OCI-LY1 (cell line): ENCODE measurements around the gene ZBTB14.

Source experiments
- EZH2 ChIP-seq: fragments of 200-600 bp; sonication (generic), shearing (Covaris generic); IDR thresholded peaks from 2 replicates; pipeline ENCODE4 v1.8.0; 2017; ENCODE audit warnings: borderline replicate concordance, mixed run types, mild to moderate bottlenecking, antibody characterized with exemption, low read length, moderate library complexity, mixed read lengths
- TF ChIP-seq, protein P1 (sequence below): fragments of 200-600 bp; sonication (generic), shearing (Covaris generic); IDR thresholded peaks from 2 replicates; pipeline ENCODE4 v1.5.1; 2017; ENCODE audit warnings: mild to moderate bottlenecking, antibody characterized with exemption, low read length, moderate library complexity, mixed read lengths

DNA sequence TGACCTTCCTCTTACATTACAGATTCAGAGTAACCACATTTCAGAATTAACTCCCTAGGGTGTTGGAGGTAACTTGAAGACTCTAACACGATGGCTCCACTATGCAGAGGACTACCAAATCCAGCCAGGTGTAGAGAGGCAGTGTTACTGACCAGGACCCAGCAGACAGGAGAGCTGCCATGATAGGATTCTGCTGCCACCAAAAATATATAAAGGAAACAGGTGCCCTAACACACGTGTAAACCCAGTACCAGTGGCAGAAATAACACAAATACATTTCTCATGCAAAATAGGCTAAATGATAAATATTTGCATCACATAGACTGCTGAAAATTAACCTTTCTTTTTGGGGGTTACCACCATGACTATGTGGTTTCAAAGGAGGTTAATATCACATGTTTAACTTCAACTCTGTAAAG is 7.0 kb downstream of the ZBTB14 start:
- TF ChIP-seq, protein P1, sequence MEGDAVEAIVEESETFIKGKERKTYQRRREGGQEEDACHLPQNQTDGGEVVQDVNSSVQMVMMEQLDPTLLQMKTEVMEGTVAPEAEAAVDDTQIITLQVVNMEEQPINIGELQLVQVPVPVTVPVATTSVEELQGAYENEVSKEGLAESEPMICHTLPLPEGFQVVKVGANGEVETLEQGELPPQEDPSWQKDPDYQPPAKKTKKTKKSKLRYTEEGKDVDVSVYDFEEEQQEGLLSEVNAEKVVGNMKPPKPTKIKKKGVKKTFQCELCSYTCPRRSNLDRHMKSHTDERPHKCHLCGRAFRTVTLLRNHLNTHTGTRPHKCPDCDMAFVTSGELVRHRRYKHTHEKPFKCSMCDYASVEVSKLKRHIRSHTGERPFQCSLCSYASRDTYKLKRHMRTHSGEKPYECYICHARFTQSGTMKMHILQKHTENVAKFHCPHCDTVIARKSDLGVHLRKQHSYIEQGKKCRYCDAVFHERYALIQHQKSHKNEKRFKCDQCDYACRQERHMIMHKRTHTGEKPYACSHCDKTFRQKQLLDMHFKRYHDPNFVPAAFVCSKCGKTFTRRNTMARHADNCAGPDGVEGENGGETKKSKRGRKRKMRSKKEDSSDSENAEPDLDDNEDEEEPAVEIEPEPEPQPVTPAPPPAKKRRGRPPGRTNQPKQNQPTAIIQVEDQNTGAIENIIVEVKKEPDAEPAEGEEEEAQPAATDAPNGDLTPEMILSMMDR: no peak
- no peak for TF ChIP-seq EZH2
